DOHH2 (cell line): ENCODE measurements around the gene MTARC2.

Experiments
- H3F3A ChIP-seq: fragments of 200-600 bp; sonication (generic), shearing (Covaris generic); 2 replicates; pipeline ENCODE4 v1.6.0; 2016; ENCODE audit warnings: antibody characterized with exemption, mild to moderate bottlenecking; ENCODE audit not compliant: control insufficient read depth, insufficient read depth
- H3K27ac ChIP-seq: fragments of 200-600 bp; sonication (generic); 2 replicates; pipeline ENCODE4 v1.5.1; 2014; ENCODE audit warnings: low read depth, mild to moderate bottlenecking, low read length, moderate library complexity
- H3K27me3 ChIP-seq: fragments of 200-600 bp; sonication (generic); 2 replicates; pipeline ENCODE4 v1.6.1; 2014; ENCODE audit warnings: mild to moderate bottlenecking, low read length, mixed read lengths; ENCODE audit not compliant: control insufficient read depth
- H3K36me3 ChIP-seq: fragments of 200-600 bp; sonication (generic); 2 replicates; pipeline ENCODE4 v1.6.1; 2014; ENCODE audit warnings: mild to moderate bottlenecking, low read length, moderate library complexity, mixed read lengths; ENCODE audit not compliant: control insufficient read depth
- H3K4me1 ChIP-seq: fragments of 200-600 bp; sonication (generic); 2 replicates; pipeline ENCODE4 v1.6.1; 2014; ENCODE audit warnings: mild to moderate bottlenecking, low read length, mixed read lengths; ENCODE audit not compliant: control insufficient read depth
- H3K4me2 ChIP-seq: fragments of 200-600 bp; sonication (generic); 2 replicates; pipeline ENCODE4 v1.6.0; 2014; ENCODE audit warnings: mild to moderate bottlenecking, low read length, moderate library complexity
- H3K4me3 ChIP-seq: fragments of 200-600 bp; sonication (generic); 2 replicates; pipeline ENCODE4 v1.5.1; 2014; ENCODE audit warnings: mild to moderate bottlenecking, low read length, mixed read lengths
- H3K79me2 ChIP-seq: fragments of 200-600 bp; sonication (generic); 2 replicates; pipeline ENCODE4 v1.6.1; 2014; ENCODE audit warnings: mild to moderate bottlenecking, low read length, mixed read lengths; ENCODE audit not compliant: control insufficient read depth
- H3K9me2 ChIP-seq: fragments of 200-600 bp; sonication (generic); replicated peaks from 2 replicates; pipeline ENCODE4 v1.6.1; 2014; ENCODE audit warnings: mild to moderate bottlenecking, low read length, mixed read lengths; ENCODE audit not compliant: control insufficient read depth
- H3K9me3 ChIP-seq: fragments of 200-600 bp; sonication (generic); 2 replicates; pipeline ENCODE4 v1.6.1; 2014; ENCODE audit warnings: antibody characterized with exemption, low read length, mixed read lengths; ENCODE audit not compliant: control insufficient read depth, insufficient read depth
- H4K20me1 ChIP-seq: fragments of 200-600 bp; sonication (generic); 2 replicates; pipeline ENCODE4 v1.6.0; 2014; ENCODE audit warnings: low read depth, mild to moderate bottlenecking, antibody characterized with exemption, low read length, moderate library complexity; ENCODE audit not compliant: control insufficient read depth, insufficient read depth
- EZH2phosphoT487 ChIP-seq: fragments of 200-600 bp; sonication (generic); IDR thresholded peaks from 2 replicates; pipeline ENCODE4 v1.6.1; 2017; ENCODE audit warnings: borderline replicate concordance, mild to moderate bottlenecking, antibody characterized with exemption, low read length, moderate library complexity, mixed read lengths
- TF ChIP-seq, protein P1 (sequence below): fragments of 200-600 bp; sonication (generic); IDR thresholded peaks from one replicate; pipeline ENCODE4 v1.5.1; 2014; ENCODE audit warnings: antibody characterized with exemption, mild to moderate bottlenecking, low read depth, low read length; ENCODE audit not compliant: poor library complexity, severe bottlenecking

The MTARC2 gene

DNA sequence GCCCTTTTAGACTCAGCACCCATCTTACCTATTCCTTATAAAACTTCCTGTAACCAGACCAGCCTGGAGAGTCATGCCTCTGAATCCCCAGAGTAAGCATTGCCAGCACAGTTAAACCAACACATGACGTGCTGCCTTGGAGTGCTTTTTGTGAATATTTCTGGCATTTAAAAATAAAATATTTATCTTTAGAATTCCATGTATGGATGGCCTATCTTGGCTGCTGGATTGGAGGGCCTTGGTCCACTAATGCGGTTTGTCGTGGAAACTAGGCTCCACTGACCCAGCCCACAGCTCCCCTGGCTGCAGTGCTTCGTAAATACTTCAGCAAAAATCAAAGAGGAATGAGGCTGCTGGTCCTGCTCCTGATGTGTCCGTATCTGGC lies 56.1 kb downstream of the MTARC2 start:
- H3K27me3 ChIP-seq, result peaks cover 3% of the 10 kb centered on the region; the same call in 1 of the 2 replicates
- no peaks in the 10 kb centered on the region for H3K9me3 ChIP-seq
- no peaks in the 10 kb centered on the region for H3K79me2 ChIP-seq
- no peak overlapping the region for H3K4me3 ChIP-seq
- no peaks in the 10 kb centered on the region for H4K20me1 ChIP-seq
- TF ChIP-seq, protein P1, sequence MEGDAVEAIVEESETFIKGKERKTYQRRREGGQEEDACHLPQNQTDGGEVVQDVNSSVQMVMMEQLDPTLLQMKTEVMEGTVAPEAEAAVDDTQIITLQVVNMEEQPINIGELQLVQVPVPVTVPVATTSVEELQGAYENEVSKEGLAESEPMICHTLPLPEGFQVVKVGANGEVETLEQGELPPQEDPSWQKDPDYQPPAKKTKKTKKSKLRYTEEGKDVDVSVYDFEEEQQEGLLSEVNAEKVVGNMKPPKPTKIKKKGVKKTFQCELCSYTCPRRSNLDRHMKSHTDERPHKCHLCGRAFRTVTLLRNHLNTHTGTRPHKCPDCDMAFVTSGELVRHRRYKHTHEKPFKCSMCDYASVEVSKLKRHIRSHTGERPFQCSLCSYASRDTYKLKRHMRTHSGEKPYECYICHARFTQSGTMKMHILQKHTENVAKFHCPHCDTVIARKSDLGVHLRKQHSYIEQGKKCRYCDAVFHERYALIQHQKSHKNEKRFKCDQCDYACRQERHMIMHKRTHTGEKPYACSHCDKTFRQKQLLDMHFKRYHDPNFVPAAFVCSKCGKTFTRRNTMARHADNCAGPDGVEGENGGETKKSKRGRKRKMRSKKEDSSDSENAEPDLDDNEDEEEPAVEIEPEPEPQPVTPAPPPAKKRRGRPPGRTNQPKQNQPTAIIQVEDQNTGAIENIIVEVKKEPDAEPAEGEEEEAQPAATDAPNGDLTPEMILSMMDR, result no peak
- TF ChIP-seq EZH2phosphoT487, result no peak
- H3K4me2 ChIP-seq, result no peak overlapping the region
- H3K36me3 ChIP-seq, result no peaks in the 10 kb centered on the region
- no peaks in the 10 kb centered on the region for H3F3A ChIP-seq
- no peaks in the 10 kb centered on the region for H3K4me1 ChIP-seq
- H3K27ac ChIP-seq, result no peak overlapping the region
- H3K9me2 ChIP-seq, result no peaks in the 10 kb centered on the region

DNA sequence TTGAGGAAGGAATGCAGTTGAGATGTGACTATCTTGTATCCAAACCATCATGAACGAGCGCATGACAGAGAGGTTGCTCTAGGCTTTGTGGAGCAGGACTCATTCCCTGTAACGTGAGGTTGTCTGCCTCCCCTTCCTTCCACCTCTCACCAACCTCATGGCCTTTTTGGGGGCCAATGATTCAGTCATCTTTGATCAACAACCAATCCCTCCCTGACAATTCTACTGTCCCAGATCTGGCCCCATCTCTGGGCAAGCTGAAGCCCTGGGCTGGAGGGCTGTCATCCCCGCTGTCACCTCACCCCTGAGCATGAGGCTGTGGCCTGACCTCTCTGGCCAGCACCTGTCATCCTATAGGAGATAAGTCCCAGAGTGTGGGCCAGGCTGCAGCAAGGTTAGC lies 58.3 kb downstream of the MTARC2 start:
- Histone ChIP-seq H3K79me2 (no peaks in the 10 kb centered on the region), H3K27ac (no peak overlapping the region)
- TF ChIP-seq, protein P1, result no peak
- no peak for TF ChIP-seq EZH2phosphoT487

DNA sequence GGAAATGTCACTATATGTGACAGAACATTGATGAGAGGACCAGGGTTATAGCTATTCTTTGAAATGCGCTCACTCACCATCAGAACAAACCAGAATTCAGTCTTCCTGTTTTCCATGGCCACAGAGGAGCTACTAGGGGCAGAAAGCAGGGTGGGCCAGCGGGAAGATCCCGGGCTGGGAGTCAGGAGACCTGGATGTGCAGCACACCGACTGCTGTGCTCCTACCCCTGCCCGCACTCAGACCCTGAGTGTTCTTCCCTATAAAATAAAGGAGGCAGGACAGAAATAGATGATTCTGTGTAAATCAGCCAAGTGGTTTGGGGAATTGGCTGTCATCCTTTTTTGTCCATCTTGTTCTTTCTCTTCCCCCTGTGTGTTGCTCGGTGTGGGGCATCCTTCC lies 59.6 kb downstream of the MTARC2 start:
- H3K9me2 ChIP-seq, result no peaks in the 10 kb centered on the region
- no peak overlapping the region for H3K4me3 ChIP-seq
- H4K20me1 ChIP-seq, result 0 out of 2 replicates have a peak, but pooled peaks cover 3% of the 10 kb centered on the region
- H3K4me2 ChIP-seq, result no peak overlapping the region
- no peaks in the 10 kb centered on the region for H3K36me3 ChIP-seq
- H3K27me3 ChIP-seq, result peaks cover 7% of the 10 kb centered on the region; the same call in 1 of the 2 replicates
- TF ChIP-seq EZH2phosphoT487, result no peak
- TF ChIP-seq, protein P1, result no peak
- no peaks in the 10 kb centered on the region for H3K4me1 ChIP-seq
- H3K79me2 ChIP-seq, result no peaks in the 10 kb centered on the region
- no peaks in the 10 kb centered on the region for H3K9me3 ChIP-seq
- H3K27ac ChIP-seq, result no peak overlapping the region
- no peaks in the 10 kb centered on the region for H3F3A ChIP-seq

More for the DNA sequence above, 58.3 kb downstream of the MTARC2 start:
- Histone ChIP-seq H3F3A (no peaks in the 10 kb centered on the region), H3K9me3 (no peaks in the 10 kb centered on the region), H3K4me1 (no peaks in the 10 kb centered on the region), H3K27me3 (peaks cover 7% of the 10 kb centered on the region; the same call in 1 of the 2 replicates), H3K4me2 (no peak overlapping the region), H3K4me3 (no peak overlapping the region), H3K36me3 (no peaks in the 10 kb centered on the region), H4K20me1 (0 out of 2 replicates have a peak, but pooled peaks cover 3% of the 10 kb centered on the region), H3K9me2 (no peaks in the 10 kb centered on the region)
